ENCODE data around the gene PANX2.
"Not testable (repeated sequence)": the region's sequence is repeated elsewhere in the genome, so short reads cannot be mapped to it uniquely, and the experiment has no call there.

DNA sequence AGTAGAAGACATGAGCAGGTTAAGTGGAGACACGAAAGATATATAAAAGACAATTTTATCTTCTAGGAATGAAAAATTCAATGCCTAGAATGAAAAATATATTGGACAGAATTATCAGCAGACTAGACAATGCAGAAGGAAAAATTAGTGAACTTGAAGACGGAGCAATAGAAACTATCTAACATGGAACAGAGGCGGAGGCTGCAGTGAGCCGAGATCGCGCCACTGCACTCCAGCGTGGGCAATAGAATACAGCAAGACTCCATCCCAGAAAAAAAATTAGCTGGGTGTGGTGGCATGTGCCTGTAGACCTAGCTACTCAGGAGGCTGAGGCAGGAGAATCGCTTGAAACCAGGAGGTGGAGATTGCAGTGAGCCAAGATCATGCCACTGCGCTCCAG, 33.3 kb upstream of the PANX2 start:
- TF ChIP-seq, protein P1, sequence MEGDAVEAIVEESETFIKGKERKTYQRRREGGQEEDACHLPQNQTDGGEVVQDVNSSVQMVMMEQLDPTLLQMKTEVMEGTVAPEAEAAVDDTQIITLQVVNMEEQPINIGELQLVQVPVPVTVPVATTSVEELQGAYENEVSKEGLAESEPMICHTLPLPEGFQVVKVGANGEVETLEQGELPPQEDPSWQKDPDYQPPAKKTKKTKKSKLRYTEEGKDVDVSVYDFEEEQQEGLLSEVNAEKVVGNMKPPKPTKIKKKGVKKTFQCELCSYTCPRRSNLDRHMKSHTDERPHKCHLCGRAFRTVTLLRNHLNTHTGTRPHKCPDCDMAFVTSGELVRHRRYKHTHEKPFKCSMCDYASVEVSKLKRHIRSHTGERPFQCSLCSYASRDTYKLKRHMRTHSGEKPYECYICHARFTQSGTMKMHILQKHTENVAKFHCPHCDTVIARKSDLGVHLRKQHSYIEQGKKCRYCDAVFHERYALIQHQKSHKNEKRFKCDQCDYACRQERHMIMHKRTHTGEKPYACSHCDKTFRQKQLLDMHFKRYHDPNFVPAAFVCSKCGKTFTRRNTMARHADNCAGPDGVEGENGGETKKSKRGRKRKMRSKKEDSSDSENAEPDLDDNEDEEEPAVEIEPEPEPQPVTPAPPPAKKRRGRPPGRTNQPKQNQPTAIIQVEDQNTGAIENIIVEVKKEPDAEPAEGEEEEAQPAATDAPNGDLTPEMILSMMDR (IDR thresholded peaks at IDR 0.05), result not testable (repeated sequence)
- not testable (repeated sequence) for TF ChIP-seq POLR2AphosphoS5 (IDR thresholded peaks at IDR 0.05)

All from sigmoid colon (tissue), 4 donors.